GM23248 (cell line): ENCODE measurements around the gene ASTN1. TPM values are rescaled to one million over a fixed set of nuclear protein-coding genes. Genes with fewer than 3 reads are reported as not detected.
A peak's percentile ranks its signal among the peaks of the same experiment; 100 is the strongest.

ENCODE experiments used
- DNase-seq: peaks from one replicate; pipeline ENCODE4 v3.0.0-alpha.2; 2015
- H2AFZ ChIP-seq: fragments of 200-600 bp; sonication (generic); 2 replicates; pipeline ENCODE4 v1.6.1; 2016; ENCODE audit warnings: antibody characterized with exemption
- H3F3A ChIP-seq: fragments of 200-600 bp; sonication (generic); 2 replicates; pipeline ENCODE4 v1.6.1; 2016; ENCODE audit warnings: mild to moderate bottlenecking, antibody characterized with exemption, mixed run types; ENCODE audit not compliant: insufficient read depth
- H3K27ac ChIP-seq: fragments of 200-600 bp; sonication (generic); 2 replicates; pipeline ENCODE4 v1.5.1; 2016; ENCODE audit warnings: mild to moderate bottlenecking
- H3K27me3 ChIP-seq: fragments of 200-600 bp; sonication (generic); replicated peaks from 2 replicates; pipeline ENCODE4 v1.6.1; 2016; ENCODE audit warnings: mild to moderate bottlenecking; ENCODE audit not compliant: insufficient read depth
- H3K36me3 ChIP-seq: fragments of 200-600 bp; sonication (generic); 2 replicates; pipeline ENCODE4 v1.6.1; 2016; ENCODE audit warnings: low read depth, mild to moderate bottlenecking
- H3K4me1 ChIP-seq: fragments of 200-600 bp; sonication (generic); 2 replicates; pipeline ENCODE4 v1.6.1; 2016; ENCODE audit warnings: mild to moderate bottlenecking; ENCODE audit not compliant: insufficient read depth
- H3K4me2 ChIP-seq: fragments of 200-600 bp; sonication (generic); one replicate; pipeline ENCODE4 v1.6.1; 2016; ENCODE audit warnings: mild to moderate bottlenecking; ENCODE audit not compliant: unreplicated experiment
- H3K4me3 ChIP-seq: fragments of 200-600 bp; sonication (generic); 2 replicates; pipeline ENCODE4 v1.5.1; 2016; ENCODE audit warnings: mild to moderate bottlenecking
- H3K79me2 ChIP-seq: fragments of 200-600 bp; sonication (generic); 2 replicates; pipeline ENCODE4 v1.6.1; 2016; ENCODE audit warnings: mild to moderate bottlenecking; ENCODE audit not compliant: insufficient read depth
- H3K9ac ChIP-seq: fragments of 200-600 bp; sonication (generic); 2 replicates; pipeline ENCODE4 v1.6.1; 2016; ENCODE audit warnings: mild to moderate bottlenecking
- H3K9me2 ChIP-seq: fragments of 200-600 bp; sonication (generic); 2 replicates; pipeline ENCODE4 v1.6.1; 2016; ENCODE audit warnings: mixed run types, mild to moderate bottlenecking, moderate library complexity; ENCODE audit not compliant: insufficient read depth
- H3K9me3 ChIP-seq: fragments of 200-600 bp; sonication (generic); one replicate; pipeline ENCODE4 v1.6.1; 2017; ENCODE audit warnings: low read depth
- H4K20me1 ChIP-seq: fragments of 200-600 bp; sonication (generic); 2 replicates; pipeline ENCODE4 v1.6.0; 2016; ENCODE audit not compliant: insufficient read depth
- EZH2 ChIP-seq: fragments of 200-600 bp; sonication (generic); IDR thresholded peaks from 2 replicates; pipeline ENCODE4 v1.6.1; 2018; ENCODE audit warnings: antibody characterized with exemption, mild to moderate bottlenecking; ENCODE audit not compliant: insufficient read depth, poor library complexity, severe bottlenecking
- EZH2phosphoT487 ChIP-seq: fragments of 200-600 bp; sonication (generic); IDR thresholded peaks from 2 replicates; pipeline ENCODE4 v1.6.1; 2018; ENCODE audit warnings: antibody characterized with exemption, moderate library complexity, mild to moderate bottlenecking, low read depth; ENCODE audit not compliant: insufficient read depth
- WGBS, 2 experiments: methylation state at CpG; one replicate each; pipeline ENCODE4 v1.1.6; 2015 to 2017; ENCODE audit warnings: low lambda C conversion rate in 2 of 2, low coverage in 1 of 2; ENCODE audit errors: missing lambda C conversion rate in 2 of 2; 5-methylcytosine and 5-hydroxymethylcytosine counted together
- in situ Hi-C: fragments of 300-500 bp; cut with MboI; formaldehyde crosslinking; loops from 2 replicates; pipeline ENCODE4 v1.15.0; 2020
- polyA plus RNA-seq: library from polyadenylated mRNA; unstranded; fragments of >200 nt; fragmentation: Nextera tagmentation; extraction: Ambion mirVana; gene quantifications from 2 replicates; pipeline ENCODE4 v1.2.1, GENCODE V29; 2016
- total RNA-seq: library from RNA; depleted of rRNA; stranded (reverse); fragments of >200 nt; shearing (Covaris generic); gene quantifications from 2 replicates; pipeline ENCODE4 v1.2.3, GENCODE V29; 2014

The ASTN1 gene
- total and polyA plus RNA-seq, 2 experiments from 2014 or later = not detected

DNA sequence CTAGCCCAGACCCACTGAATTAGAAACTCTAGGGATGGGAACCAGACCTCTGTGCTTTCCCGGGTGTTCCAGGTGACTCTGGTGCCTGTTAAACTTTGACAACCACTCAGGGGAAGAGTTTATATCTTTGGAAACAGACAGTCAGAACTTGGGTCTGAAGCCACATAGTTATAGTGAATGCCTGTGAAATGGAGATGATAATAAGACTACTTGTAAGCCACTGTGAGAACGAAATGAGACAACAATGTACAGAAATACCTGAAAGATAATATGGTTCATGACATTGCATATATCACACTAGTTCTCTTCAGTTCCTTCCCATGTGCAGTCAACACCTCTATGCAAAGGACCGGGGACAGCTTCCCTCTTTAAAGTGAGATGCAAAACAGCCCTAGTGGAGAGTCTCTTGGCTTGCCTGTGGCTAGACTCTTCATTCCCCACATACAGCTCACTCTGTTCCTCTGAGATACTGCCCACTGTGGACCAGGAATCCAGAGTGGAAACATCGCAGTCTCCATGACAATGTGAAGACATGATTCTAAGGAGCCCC, 287.5 kb downstream of the ASTN1 start:
- Histone ChIP-seq H4K20me1 (no peaks in the 10 kb centered on the region), H3K9me3 (no peaks in the 10 kb centered on the region), H3K4me3 (no peak overlapping the region), H3K36me3 (no peaks in the 10 kb centered on the region), H3K79me2 (no peaks in the 10 kb centered on the region), H3K27me3 (0 out of 2 replicates have a peak, but pooled peaks cover 6% of the 10 kb centered on the region), H3K4me2 (no peak overlapping the region), H3K9me2 (no peaks in the 10 kb centered on the region), H3K4me1 (no peaks in the 10 kb centered on the region), H3K27ac (no peak overlapping the region), H3F3A (no peaks in the 10 kb centered on the region), H2AFZ (no peak overlapping the region), H3K9ac (no peak overlapping the region)
- in situ Hi-C loops = loop anchor here (25.0 kb wide), 1 partner anchor 1410 kb away; no protein-coding TSS in a partner anchor
- WGBS, 2 experiments = 59 to 60% methylated on average over 4 of the region's 4 CpGs
- no peak for DNase-seq
- TF ChIP-seq EZH2phosphoT487 (no peak), EZH2 (no peak)

- H3K9ac ChIP-seq = no peak overlapping the region
- 76 to 78% methylated on average over 4 of the region's 4 CpGs for WGBS, 2 experiments
- H4K20me1 ChIP-seq = no peaks in the 10 kb centered on the region
- no peak overlapping the region for H3K27ac ChIP-seq
- no peaks in the 10 kb centered on the region for H3K9me2 ChIP-seq
- peaks cover 15% of the 10 kb centered on the region for H3K4me1 ChIP-seq
- H3K79me2 ChIP-seq = no peaks in the 10 kb centered on the region
- no peak overlapping the region for H3K4me2 ChIP-seq
- H3K4me3 ChIP-seq = no peak overlapping the region
- H3K9me3 ChIP-seq = no peaks in the 10 kb centered on the region
- H3K27me3 ChIP-seq = 0 out of 2 replicates have a peak, but pooled peaks cover 6% of the 10 kb centered on the region
- no peaks in the 10 kb centered on the region for H3K36me3 ChIP-seq
- H2AFZ ChIP-seq = no peak overlapping the region
- H3F3A ChIP-seq = peaks cover 15% of the 10 kb centered on the region
- DNase-seq = no peak
- in situ Hi-C loops = no loop called here
- no peak for TF ChIP-seq EZH2phosphoT487
Measured at GRCh38 chr1:176869577-176869976, 294.9 kb downstream of the ASTN1 start.

GRCh38 chr1:176866011-176866714, 298.3 kb downstream of the ASTN1 start:
- H3K4me3 ChIP-seq = peak overlapping the region; percentile 3; the same call in 1 of the 2 replicates
- WGBS, 2 experiments = 0 to 5% methylated on average over 1 of the region's 1 CpG
- H2AFZ ChIP-seq = peak overlapping the region; percentile 21; the same call in 1 of the 2 replicates
- peak overlapping the region; percentile 26 for H3K4me2 ChIP-seq
- H3K9ac ChIP-seq = no peak overlapping the region
- peaks cover 15% of the 10 kb centered on the region for H3F3A ChIP-seq
- H4K20me1 ChIP-seq = no peaks in the 10 kb centered on the region
- peaks cover 15% of the 10 kb centered on the region for H3K4me1 ChIP-seq
- H3K9me3 ChIP-seq = no peaks in the 10 kb centered on the region
- TF ChIP-seq EZH2phosphoT487 (no peak), EZH2 (no peak)
- no peaks in the 10 kb centered on the region for H3K79me2 ChIP-seq
- peak overlapping the region; percentile 73 for H3K27ac ChIP-seq
- no peaks in the 10 kb centered on the region for H3K27me3 ChIP-seq
- no peaks in the 10 kb centered on the region for H3K9me2 ChIP-seq
- in situ Hi-C loops = no loop called here
- no peaks in the 10 kb centered on the region for H3K36me3 ChIP-seq
- DNase-seq = peak; percentile 86

DNA sequence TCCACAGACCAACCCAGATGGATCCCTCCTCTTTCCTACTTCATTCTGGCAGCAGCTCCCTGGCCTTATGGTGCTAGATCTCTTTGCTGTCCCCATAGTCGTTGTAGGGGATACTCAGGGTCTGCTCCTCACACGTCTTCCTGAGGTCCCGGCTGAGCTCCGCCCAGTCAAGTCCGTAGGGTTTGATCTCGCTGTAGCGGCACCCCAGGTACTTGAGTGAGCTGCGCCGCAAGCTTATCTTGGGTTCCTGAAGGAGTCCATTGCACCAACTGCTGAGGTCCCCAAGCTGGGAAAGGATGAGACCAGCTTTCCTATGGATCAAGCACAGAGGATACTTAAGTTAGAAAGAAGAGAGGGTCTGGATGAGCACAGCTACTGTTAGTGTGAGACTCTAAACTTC, 300.3 kb downstream of the ASTN1 start:
- TF ChIP-seq EZH2phosphoT487 (no peak), EZH2 (no peak)
- H3K36me3 ChIP-seq = no peaks in the 10 kb centered on the region
- H3K9me2 ChIP-seq = no peaks in the 10 kb centered on the region
- no peaks in the 10 kb centered on the region for H3K27me3 ChIP-seq
- H3K4me2 ChIP-seq = no peak overlapping the region
- H3K4me3 ChIP-seq = no peak overlapping the region
- no peak overlapping the region for H2AFZ ChIP-seq
- H3K79me2 ChIP-seq = no peaks in the 10 kb centered on the region
- H4K20me1 ChIP-seq = no peaks in the 10 kb centered on the region
- no peak overlapping the region for H3K27ac ChIP-seq
- peaks cover 26% of the 10 kb centered on the region for H3K4me1 ChIP-seq
- DNase-seq = no peak
- in situ Hi-C loops = no loop called here
- no peaks in the 10 kb centered on the region for H3K9me3 ChIP-seq
- H3K9ac ChIP-seq = no peak overlapping the region
- peaks cover 15% of the 10 kb centered on the region for H3F3A ChIP-seq
- WGBS, 2 experiments = 81 to 85% methylated on average over 9 of the region's 9 CpGs
